ENCODE data around the gene RNF183. TPM values are rescaled to one million over a fixed set of nuclear protein-coding genes. Genes with fewer than 3 reads are reported as not detected.

Gene RNF183
- total RNA-seq, 1 donor, result not detected

DNA sequence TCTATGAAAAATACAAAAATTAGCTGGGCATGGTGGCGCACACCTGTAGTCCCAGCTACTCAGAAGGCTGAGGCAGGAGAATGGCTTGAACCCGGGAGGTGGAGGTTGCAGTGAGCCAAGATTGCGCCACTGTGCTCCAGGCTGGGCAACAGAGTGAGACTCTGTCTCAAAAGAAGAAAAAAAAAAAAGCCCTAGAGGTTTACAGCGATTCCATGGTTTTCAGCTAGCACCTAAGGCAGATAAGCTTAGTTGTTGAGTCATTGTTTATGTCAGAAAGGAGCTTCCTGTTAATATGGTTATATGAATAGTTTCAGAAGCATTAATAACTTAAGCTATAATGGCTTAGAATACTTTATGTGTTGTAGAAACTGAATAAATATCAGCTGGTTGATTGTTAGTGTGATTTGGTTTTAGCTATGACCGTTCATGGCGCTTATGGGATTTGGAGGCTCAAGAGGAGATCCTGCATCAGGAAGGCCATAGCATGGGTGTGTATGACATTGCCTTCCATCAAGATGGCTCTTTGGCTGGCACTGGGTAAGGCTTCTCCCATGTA is 13.0 kb downstream of the RNF183 start:
- TF ChIP-seq, protein P1, sequence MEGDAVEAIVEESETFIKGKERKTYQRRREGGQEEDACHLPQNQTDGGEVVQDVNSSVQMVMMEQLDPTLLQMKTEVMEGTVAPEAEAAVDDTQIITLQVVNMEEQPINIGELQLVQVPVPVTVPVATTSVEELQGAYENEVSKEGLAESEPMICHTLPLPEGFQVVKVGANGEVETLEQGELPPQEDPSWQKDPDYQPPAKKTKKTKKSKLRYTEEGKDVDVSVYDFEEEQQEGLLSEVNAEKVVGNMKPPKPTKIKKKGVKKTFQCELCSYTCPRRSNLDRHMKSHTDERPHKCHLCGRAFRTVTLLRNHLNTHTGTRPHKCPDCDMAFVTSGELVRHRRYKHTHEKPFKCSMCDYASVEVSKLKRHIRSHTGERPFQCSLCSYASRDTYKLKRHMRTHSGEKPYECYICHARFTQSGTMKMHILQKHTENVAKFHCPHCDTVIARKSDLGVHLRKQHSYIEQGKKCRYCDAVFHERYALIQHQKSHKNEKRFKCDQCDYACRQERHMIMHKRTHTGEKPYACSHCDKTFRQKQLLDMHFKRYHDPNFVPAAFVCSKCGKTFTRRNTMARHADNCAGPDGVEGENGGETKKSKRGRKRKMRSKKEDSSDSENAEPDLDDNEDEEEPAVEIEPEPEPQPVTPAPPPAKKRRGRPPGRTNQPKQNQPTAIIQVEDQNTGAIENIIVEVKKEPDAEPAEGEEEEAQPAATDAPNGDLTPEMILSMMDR (IDR thresholded peaks at IDR 0.05; ENCODE audit: extremely low read depth, low read depth, low read length), result no peak
- DNase-seq (ENCODE audit: insufficient read length, low spot score, missing footprints), result no peak
- H2AFZ ChIP-seq (ENCODE audit: low read length), result no peak overlapping the region
- peaks cover 72% of the 10 kb centered on the region for H3K36me3 ChIP-seq (ENCODE audit: insufficient read depth, low read length)
- no peaks in the 10 kb centered on the region for H3K9me3 ChIP-seq (ENCODE audit: low read depth, low read length)
- no peaks in the 10 kb centered on the region for H3K27me3 ChIP-seq (ENCODE audit: insufficient read depth, low read length)
- no peaks in the 10 kb centered on the region for H4K20me1 ChIP-seq (ENCODE audit: insufficient read depth, low read length)
- H3K79me2 ChIP-seq (ENCODE audit: insufficient read depth, low read length), result no peaks in the 10 kb centered on the region
- H3K4me1 ChIP-seq (ENCODE audit: insufficient read depth, low read length), result no peaks in the 10 kb centered on the region
- no peak overlapping the region for H3K27ac ChIP-seq (ENCODE audit: low read depth, low read length)
- H3K4me3 ChIP-seq (ENCODE audit: insufficient read depth, low read length), result no peak overlapping the region
- H3K4me2 ChIP-seq (ENCODE audit: insufficient read depth, low read length), result no peak overlapping the region

DNA sequence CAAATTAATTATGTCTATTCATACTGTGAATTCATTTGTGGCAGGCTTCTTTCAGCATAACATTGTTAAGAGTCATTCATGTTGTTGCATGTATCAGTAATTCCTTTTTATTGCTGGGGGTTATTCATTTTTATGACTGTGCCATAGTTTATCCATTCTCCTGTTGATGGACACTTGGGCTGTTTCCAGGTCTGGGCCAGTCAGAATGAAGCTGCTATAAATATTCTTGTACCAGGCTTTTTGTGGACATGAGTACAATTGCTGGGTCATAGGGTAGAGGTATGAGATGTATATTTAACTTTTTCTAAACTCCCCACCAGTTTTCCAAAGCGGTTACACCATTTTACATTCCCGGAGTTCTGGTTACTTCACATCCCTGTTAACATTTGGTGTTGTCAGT is 14.1 kb downstream of the RNF183 start:
- H3K9me3 ChIP-seq (ENCODE audit: low read depth, low read length), result no peaks in the 10 kb centered on the region
- no peak for DNase-seq (ENCODE audit: insufficient read length, low spot score, missing footprints)
- H3K36me3 ChIP-seq (ENCODE audit: insufficient read depth, low read length), result peaks cover 83% of the 10 kb centered on the region
- no peak overlapping the region for H2AFZ ChIP-seq (ENCODE audit: low read length)
- no peaks in the 10 kb centered on the region for H3K4me1 ChIP-seq (ENCODE audit: insufficient read depth, low read length)
- TF ChIP-seq, protein P1 (IDR thresholded peaks at IDR 0.05; ENCODE audit: extremely low read depth, low read depth, low read length), result no peak
- no peak overlapping the region for H3K4me2 ChIP-seq (ENCODE audit: insufficient read depth, low read length)
- no peaks in the 10 kb centered on the region for H3K27me3 ChIP-seq (ENCODE audit: insufficient read depth, low read length)
- no peaks in the 10 kb centered on the region for H4K20me1 ChIP-seq (ENCODE audit: insufficient read depth, low read length)
- H3K4me3 ChIP-seq (ENCODE audit: insufficient read depth, low read length), result no peak overlapping the region
- H3K27ac ChIP-seq (ENCODE audit: low read depth, low read length), result no peak overlapping the region
- no peaks in the 10 kb centered on the region for H3K79me2 ChIP-seq (ENCODE audit: insufficient read depth, low read length)

DNA sequence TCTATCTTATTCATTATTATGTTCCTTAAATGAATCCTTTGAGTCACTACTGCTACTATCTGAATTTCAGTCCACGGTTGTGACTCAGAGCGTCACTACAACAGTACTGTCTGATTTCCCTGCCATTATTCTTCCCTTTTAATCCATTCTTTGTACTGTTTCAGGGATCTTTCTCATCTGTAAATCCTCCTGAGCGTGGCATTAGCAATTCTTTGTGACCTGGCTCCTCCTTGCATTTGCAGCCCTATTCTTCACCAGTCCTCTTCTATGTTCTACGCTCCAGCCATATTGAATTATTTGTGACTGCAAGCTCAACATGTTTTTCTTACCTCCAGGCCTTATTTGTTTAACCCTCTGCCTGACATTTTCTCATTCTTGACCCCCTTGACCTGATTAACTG is 21.8 kb downstream of the RNF183 start:
- Histone ChIP-seq H3K9me3 (ENCODE audit: low read depth, low read length) (no peaks in the 10 kb centered on the region), H3K36me3 (ENCODE audit: insufficient read depth, low read length) (peaks cover 85% of the 10 kb centered on the region), H3K79me2 (ENCODE audit: insufficient read depth, low read length) (peaks cover 21% of the 10 kb centered on the region), H2AFZ (ENCODE audit: low read length) (no peak overlapping the region), H4K20me1 (ENCODE audit: insufficient read depth, low read length) (peaks cover 3% of the 10 kb centered on the region), H3K27me3 (ENCODE audit: insufficient read depth, low read length) (no peaks in the 10 kb centered on the region), H3K4me1 (ENCODE audit: insufficient read depth, low read length) (peaks cover 3% of the 10 kb centered on the region), H3K4me3 (ENCODE audit: insufficient read depth, low read length) (no peak overlapping the region), H3K27ac (ENCODE audit: low read depth, low read length) (no peak overlapping the region), H3K4me2 (ENCODE audit: insufficient read depth, low read length) (no peak overlapping the region)
- TF ChIP-seq, protein P1 (IDR thresholded peaks at IDR 0.05; ENCODE audit: extremely low read depth, low read depth, low read length), result no peak
- no peak for DNase-seq (ENCODE audit: insufficient read length, low spot score, missing footprints)

DNA sequence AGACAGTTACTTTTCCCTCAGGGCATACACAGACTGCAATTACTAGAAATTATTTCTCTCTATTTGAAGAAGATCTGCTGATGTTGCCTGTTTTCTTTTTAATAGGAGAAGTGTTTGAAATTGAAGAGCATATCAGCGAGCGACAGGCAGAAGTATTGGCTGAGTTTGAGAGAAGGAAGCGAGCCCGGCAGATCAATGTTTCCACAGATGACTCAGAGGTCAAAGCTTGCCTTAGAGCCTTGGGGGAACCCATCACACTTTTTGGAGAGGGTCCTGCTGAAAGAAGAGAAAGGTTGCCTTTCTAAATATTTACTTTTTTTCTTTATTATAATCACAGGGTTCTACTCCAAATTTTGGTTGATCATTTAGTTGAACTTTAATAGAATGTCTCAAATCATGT is 24.3 kb downstream of the RNF183 start:
- Histone ChIP-seq H3K9me3 (ENCODE audit: low read depth, low read length) (no peaks in the 10 kb centered on the region), H3K36me3 (ENCODE audit: insufficient read depth, low read length) (peaks cover 64% of the 10 kb centered on the region), H3K27ac (ENCODE audit: low read depth, low read length) (no peak overlapping the region), H3K4me2 (ENCODE audit: insufficient read depth, low read length) (no peak overlapping the region), H3K4me3 (ENCODE audit: insufficient read depth, low read length) (no peak overlapping the region), H3K4me1 (ENCODE audit: insufficient read depth, low read length) (peaks cover 16% of the 10 kb centered on the region), H3K79me2 (ENCODE audit: insufficient read depth, low read length) (peaks cover 40% of the 10 kb centered on the region), H2AFZ (ENCODE audit: low read length) (no peak overlapping the region), H3K27me3 (ENCODE audit: insufficient read depth, low read length) (no peaks in the 10 kb centered on the region), H4K20me1 (ENCODE audit: insufficient read depth, low read length) (peaks cover 3% of the 10 kb centered on the region)
- no peak for DNase-seq (ENCODE audit: insufficient read length, low spot score, missing footprints)
- TF ChIP-seq, protein P1 (IDR thresholded peaks at IDR 0.05; ENCODE audit: extremely low read depth, low read depth, low read length), result no peak

Data from osteoblast (primary cell).